OCI-M2 (cell line): ENCODE data around the gene TP53I3.
"Not testable (repeated sequence)": the region's sequence is repeated elsewhere in the genome, so short reads cannot be mapped to it uniquely, and the experiment has no call there.

Source experiments
- DNase-seq: peaks from one replicate; lab custom pipeline; 2025; ENCODE audit not compliant: unreplicated experiment; lab: John Stamatoyannopoulos, UW

TP53I3 gene

DNA sequence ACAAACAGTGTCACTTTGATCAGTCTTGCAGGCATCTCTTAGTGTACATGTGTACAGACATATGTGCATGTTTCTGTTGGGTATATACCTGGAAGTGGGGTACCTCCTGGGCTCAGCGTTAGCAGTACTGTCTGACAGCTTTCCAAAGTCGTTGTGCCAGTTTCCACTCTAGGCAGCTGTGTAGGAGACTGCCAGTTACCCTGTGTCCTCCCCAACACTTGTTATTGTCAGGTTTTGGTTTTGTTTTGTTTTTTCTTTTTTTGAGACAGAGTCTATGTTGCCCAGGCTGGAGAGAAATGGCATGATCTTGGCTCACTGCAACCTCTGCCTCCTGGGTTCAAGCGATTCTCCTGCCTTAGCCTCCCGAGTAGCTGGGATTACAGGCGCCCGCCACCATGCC is 28.9 kb downstream of the TP53I3 start:
- DNase-seq = no peak

DNA sequence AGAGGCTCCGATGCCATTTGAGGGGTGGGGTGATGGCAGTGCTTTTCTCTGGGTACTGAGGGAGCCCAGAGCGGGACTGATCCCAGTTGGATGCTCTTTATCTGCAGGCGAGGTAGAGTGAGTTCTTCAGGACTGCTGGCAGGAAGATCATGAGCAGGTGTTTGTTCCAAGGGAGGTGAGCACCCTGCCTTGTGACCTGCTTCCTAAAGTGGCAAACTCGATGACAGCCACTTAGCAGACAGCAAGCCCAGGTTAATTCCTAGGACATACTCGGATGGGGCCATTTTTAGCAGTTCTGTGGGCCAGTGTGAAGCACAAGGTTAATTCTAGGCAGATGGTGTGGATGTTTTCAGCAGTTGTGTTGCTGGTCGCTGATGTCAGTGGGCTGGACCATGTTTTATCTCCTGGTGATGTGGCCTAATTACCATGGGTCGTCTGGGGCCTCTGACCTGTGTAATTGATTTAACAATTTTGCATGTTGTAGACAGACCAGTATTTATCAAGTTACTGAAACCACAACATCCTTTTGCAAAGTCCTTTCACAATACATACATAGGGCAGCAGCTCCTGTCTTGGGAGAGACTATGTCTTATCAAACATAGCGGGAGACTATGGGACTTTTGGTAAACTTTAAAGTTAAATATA is 30.1 kb downstream of the TP53I3 start:
- no peak for DNase-seq

DNA sequence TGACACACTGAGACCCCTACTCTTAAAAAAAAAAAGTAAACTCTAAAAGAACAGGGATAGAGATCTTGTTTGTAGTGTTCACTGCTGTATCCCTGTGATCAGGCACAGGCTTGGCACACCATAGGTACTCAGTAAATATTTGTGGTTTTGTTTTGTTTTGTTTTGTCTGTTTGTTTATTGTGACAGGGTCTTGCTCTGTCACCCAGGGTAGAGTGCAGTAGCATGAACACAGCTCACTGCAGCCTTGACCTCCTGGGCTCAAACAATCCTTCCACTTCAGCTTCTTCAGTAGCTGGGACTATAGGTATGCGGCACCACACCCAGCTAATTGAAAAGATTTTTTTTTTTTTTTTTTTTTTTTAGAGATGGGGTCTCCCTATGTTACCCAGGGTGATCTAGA is 31.7 kb downstream of the TP53I3 start:
- no peak for DNase-seq

DNA sequence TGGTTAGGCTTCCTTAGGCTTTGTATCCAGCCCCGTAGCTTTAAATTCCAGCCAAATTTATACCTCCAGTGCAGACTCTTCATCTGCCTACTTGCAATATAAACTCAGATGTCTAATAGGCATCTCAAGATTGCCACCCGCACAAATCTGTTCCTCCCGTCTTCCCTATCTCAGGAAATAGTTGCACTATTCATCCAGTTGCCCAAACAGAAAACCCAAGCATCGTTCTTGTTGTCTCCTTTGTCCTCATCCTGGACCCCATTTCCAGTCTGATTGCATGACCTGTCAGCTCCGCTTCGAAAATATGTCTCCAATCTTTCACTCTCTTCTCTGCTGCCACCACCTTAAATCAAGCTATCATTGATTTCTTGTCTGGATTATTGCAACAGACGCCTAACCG is 32.8 kb downstream of the TP53I3 start:
- DNase-seq = no peak

DNA sequence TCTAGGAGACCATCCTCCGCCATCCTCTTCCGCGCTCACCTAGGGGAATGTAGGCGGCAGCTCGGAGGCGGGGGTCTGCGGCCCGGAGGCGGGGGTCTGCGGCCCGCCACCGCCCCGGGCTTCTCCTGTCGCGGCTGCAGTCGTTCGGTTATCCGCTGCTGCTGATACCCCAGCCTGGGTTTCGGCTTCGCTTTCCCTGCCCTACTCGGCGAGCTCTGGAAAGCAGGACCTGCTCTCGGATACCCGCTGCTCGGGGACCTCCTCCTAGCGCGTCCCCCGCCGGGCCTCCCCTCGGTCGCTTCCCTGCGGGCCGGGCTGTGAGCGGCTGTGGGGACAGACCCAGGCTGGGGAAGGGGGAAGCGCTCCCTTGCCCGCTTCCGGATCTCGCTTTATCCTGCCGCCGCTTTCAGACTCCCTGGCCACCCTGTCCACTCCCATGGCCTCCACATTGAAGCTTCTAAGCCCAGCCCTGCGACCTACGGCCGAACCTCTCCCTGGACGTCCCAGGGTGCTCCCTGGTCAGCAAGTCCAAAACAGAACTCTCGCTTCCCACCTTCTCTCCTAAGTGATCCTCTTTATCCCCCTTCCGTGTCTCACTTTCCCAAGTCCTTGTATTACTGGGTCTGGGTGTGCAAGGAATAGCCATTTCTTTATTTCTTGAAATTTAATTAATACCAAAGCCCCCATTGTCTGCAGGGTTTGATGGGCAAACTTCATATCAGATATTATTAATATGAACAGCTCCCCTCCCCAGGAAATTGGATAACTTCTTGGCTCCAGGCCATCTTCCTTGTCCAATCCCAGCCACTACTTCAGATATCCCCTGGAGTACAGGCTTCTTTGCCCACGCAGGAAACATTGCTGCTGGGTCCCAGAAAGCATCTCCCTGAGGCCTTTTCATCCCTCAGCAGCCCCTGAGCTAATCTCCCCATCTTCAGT is 34.3 kb downstream of the TP53I3 start:
- no peak for DNase-seq

DNA sequence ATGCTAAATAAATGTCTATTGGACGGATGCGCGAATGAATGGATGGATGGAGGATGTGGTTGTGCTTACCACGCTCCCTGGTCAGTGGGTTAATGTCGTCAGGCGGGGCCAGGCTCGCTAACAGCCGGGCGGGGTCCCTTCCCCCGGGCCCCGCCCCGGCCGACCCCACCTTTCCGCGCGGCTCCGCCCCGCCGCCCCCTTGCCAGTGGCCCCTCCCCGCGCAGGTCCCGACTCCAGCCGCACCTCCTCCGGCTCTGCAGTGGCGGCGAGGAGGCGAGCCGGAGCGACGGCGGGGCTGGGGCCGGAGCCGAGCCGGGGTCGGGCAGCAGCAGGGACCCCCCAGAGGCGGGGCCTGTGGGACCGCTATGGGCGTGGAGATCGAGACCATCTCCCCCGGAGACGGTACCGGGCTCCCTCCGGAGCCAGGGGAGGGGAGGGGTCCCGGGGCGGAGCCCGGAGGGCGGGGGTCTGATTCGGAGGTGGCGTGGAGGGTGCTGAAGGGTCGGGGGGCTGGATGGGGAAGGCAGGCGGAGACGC is 35.1 kb downstream of the TP53I3 start, which contains the start of gene FKBP1B:
FKBP1B (plus strand) TSS at position 257 of the 537 bp plus-strand sequence; CDS start at position 366, 109 bp downstream.
- no peak for DNase-seq

DNA sequence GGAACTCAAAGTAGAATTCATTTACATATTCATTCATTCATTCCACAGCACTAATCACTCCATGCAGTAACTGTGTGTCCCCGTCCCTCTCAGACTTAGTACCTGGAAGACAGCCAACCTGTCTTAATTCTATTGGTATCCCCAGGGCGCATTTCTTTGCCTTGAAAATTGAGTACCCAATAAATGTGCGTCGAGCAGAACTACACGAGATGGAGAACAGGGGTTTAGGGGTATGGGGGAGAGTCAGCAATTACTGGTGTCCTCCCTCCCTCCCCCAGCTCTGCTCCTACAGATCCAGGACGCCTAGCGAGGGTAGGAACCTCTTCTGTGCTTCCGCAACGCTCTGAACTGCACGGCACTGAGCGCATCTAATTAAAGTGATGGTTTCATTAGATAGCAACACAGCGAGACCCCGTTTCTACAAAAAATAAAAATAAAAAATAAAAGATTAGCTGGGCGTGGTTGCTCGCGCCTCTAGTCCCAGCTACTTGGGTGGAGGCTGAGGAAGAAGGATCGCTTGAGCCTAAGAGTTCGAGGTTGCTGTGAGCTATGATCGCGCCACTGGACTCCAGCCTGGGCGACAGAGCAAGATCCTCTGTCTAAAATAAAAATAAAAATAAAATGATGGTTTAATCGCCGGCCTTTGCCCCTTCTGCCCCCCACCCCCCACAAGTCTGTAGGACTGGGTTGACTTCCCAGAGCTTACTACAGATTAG is 35.7 kb downstream of the TP53I3 start:
- DNase-seq = no peak

DNA sequence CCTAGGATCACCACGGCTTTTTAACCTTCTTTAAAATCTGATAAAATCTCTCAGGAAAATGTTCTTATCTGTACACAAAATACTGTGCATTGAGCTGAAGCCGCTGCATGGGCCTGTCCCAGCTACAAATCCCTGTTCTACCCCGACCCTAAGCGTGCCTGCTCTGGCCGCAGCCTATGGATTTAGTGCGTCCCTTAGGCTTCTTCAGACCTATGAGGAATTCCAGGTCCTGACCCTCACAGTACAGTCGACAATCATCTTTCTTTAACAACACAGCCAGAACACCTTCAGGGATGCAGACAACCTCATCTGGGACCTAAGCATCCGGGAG is 37.0 kb downstream of the TP53I3 start:
- DNase-seq = no peak

DNA sequence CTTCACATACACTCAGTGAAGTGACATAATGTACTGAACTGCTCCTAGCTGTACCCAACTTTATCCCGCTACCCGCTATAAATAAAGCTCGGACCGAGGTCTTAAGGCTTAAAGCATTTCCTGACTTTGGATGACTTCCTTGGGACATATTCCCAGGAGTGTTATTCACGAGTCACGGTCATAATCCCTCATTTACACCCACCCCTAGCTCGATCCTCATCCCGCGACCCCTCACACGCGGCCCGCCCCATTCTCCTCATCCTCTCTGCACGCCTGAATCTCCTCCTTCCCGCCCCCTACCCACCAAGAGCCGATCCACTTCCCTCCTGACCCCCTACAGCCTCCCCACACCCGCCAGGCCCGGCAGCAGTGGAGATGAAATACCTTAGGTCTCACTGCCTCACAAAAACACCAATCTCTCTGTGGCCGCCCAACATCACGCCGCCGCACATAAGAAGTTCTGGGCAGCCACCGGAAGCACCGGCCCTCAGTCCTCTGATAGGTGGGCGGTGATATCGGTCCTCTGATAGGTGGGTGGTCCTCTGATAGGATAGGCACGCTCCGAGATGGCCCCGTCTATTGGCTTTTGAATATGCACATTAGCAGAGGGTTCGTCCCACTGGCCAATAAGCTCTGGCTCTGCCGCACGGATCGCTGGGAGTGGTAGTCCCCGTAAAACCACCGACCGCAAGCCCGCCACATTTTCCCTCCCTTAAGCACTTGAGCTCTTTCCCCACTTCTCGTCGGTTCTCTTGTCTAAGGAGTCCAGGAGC is 37.5 kb downstream of the TP53I3 start, which contains the start of gene WDCP:
WDCP (minus strand) TSS at position 462 of the 773 bp plus-strand sequence. CDS start 7,897 bp downstream, outside the sequence.
- peak; percentile 84 for DNase-seq

DNA sequence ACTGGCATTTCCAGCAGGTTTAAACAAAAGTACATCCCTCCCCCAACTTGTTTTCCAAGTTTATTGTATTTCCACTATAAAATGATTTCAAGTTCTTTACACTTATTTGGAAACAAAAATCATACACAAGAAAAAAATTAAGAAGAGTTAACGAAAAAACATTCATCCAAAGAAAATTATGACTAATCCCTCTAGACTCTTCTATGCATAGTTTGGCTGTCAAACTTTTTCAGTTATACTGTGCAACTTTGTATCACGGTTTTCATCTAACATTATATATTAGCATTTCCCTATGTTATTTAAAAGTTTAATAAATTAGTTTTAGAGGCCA is 38.1 kb downstream of the TP53I3 start:
- no peak for DNase-seq

DNA sequence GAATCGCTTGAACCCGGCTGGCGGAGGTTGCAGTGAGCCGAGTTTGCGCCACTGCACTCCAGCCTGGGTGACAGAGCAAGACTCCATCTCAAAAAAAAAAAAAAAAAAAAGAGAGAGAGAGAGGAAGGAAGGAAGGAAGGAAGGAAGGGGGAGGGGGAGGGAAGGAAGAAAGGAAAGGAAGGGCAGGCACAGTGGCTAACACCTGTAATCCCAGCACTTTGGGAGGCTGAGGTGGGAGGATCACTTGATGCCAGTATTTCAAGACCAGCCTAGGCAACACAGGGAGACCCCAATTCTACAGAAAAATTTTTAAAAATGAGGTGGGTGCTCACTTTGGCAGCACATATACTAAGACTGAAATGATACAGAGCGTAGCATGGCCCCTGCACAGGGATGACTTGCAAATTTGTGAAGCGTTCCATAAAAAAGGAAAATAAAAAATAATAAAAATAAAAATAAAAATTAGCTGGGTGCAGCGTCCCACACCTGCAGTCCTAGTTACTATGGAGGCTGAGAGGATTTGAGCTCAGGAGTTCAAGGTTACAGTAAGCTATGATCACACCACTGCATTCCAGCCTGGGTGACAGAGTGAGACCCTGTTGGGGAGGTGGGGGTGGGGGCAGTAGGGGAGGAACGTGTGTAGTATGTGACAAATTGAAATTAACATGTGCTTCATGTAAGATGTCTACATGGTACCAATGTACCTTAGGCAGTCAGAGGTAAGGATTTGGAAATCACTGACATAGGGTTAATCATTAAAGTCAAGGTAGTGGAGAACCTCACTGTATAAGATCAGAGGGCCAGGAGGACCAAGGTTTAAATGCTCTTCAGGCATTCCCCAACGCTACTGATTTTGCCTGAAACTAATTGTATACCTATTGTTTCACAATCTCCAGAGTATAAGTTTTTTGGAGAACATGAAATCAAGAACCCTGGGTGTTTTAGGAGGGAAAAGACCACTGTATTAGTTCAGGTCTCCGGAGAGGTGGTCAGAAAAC is 38.8 kb downstream of the TP53I3 start:
- no peak for DNase-seq

DNA sequence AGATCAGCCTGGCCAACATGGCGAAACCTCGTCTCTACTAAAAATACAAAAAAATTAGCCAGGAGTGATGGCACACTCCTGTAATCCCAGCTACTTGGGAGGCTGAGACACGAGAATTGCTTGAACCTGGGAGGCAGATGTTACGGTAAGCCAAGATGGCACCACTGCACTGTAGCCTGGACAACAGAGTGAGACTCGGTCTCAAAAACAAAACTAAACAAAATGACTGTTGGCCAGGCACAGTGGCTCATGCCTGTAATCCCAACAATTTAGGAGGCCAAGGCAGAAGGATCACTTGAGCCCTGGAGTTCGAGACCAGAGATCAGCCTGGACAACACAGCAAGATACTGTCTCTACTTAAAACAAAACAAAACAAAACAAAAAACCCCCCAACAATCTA is 41.5 kb downstream of the TP53I3 start:
- not testable (repeated sequence) for DNase-seq

DNA sequence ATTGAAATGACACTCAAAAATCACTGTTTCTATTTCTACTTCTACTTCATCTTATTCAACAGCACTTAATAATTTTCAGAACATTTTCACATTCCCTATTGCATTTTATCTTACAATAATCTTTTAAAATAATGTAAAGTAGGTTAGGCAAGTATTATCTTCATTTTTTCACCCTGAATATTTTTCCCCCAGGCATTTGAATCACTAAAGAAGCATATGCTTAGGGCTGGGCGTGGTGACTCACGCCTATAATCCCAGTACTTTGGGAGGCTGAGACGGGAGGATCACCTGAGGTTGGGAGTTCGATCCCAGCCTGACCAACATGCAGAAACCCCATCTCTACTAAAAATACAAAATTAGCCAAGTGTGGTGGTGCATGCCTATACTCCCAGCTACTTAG is 44.1 kb downstream of the TP53I3 start:
- DNase-seq = no peak

DNA sequence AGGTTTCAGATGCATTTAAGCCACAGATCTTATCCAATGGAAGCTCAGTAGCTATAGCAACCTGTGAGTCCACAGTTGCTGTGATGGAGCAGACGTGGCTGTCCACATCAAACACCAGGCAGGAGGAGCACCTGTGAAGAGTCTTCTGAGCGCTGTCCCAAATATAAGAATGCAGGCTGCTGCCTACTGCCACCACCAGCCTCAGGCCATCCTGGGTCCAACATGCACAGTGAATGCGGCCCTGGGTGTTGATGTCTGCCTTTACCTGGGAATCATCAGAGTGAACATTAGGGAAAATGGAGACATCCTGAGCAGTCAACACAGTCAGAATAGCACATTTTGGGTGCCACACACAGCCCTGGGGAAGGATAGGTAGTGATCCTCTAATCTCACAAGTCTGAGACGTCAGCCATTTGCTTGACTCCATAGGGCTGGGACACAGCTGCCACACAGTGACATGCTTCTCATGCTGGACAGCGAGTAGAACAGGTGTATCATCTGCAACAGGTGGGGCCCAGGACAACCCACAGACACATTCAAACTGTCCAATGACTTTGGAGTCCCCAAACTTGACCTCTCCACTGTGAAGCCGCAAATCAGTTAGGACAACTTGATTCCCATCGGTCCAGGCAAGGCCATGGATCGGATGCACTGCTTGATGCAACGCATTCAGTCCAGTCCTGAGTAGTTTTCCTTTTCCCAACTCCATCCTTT is 45.7 kb downstream of the TP53I3 start:
- no peak for DNase-seq
